NCI-H524 (cell line): ENCODE measurements around the gene ELK1.
"Not testable (repeated sequence)": the region's sequence is repeated elsewhere in the genome, so short reads cannot be mapped to it uniquely, and the experiment has no call there.

Source experiments
- DNase-seq, 2 experiments: peaks; one replicate each; lab custom pipeline; 2025; lab: John Stamatoyannopoulos, UW

Gene ELK1

GRCh38 chrX:47611926-47612325 lies 38.4 kb downstream of the ELK1 start:
- DNase-seq = no peak

- DNase-seq = no peak
Measured at GRCh38 chrX:47611489-47611888, 38.9 kb downstream of the ELK1 start.

GRCh38 chrX:47610511-47610910 lies 39.9 kb downstream of the ELK1 start:
- no peak for DNase-seq

- no peak for DNase-seq
Measured at GRCh38 chrX:47608130-47608810, 42.1 kb downstream of the ELK1 start.

GRCh38 chrX:47607091-47607490 lies 43.3 kb downstream of the ELK1 start:
- DNase-seq = no peak

- DNase-seq = no peak
Measured at GRCh38 chrX:47605024-47605423, 45.3 kb downstream of the ELK1 start.

GRCh38 chrX:47603125-47603524 lies 47.2 kb downstream of the ELK1 start:
- not testable (repeated sequence) for DNase-seq

GRCh38 chrX:47597222-47597621 lies 53.1 kb downstream of the ELK1 start:
- no peak for DNase-seq

GRCh38 chrX:47596256-47596655 lies 54.1 kb downstream of the ELK1 start:
- no peak for DNase-seq

- no peak for DNase-seq
Measured at GRCh38 chrX:47595716-47596251, 54.6 kb downstream of the ELK1 start.

- no peak for DNase-seq
Measured at GRCh38 chrX:47593522-47593921, 56.8 kb downstream of the ELK1 start.

- DNase-seq = no peak
Measured at GRCh38 chrX:47590984-47591383, 59.4 kb downstream of the ELK1 start.

GRCh38 chrX:47587906-47588735 lies 62.2 kb downstream of the ELK1 start:
- no peak for DNase-seq

GRCh38 chrX:47587091-47587891 lies 63.1 kb downstream of the ELK1 start:
- no peak for DNase-seq

- no peak for DNase-seq
Measured at GRCh38 chrX:47586043-47586787, 64.1 kb downstream of the ELK1 start.
